Activated naive CD4-positive, alpha-beta T cell treated with anti-CD3 and anti-CD28 coated beads, Interleukin-2, amount 10 ng/mL, durations not matched to agents 7 days and 5 days (primary cell): Measurements from ENCODE around the gene WNK1.

ENCODE experiments used
- CTCF ChIA-PET: fragments of 350-600 bp; sonication (Branson Sonifier 250); formaldehyde crosslinking; loops from one replicate; lab custom pipeline; 2021; ENCODE audit warnings: antibody characterized with exemption; lab: Charles Lee
- DNase-seq: peaks from one replicate; pipeline ENCODE4 v3.0.0-alpha.2; 2020
- H3K27ac Mint-ChIP-seq: one replicate; pipeline ENCODE4 v1.8.0; 2021; ENCODE audit warnings: mild to moderate bottlenecking, moderate library complexity, mixed read lengths
- H3K27me3 Mint-ChIP-seq: one replicate; pipeline ENCODE4 v1.8.0; 2021; ENCODE audit warnings: mild to moderate bottlenecking, mixed read lengths
- H3K36me3 Mint-ChIP-seq: one replicate; pipeline ENCODE4 v1.8.0; 2021; ENCODE audit warnings: mixed read lengths
- H3K4me1 Mint-ChIP-seq: one replicate; pipeline ENCODE4 v1.8.0; 2021; ENCODE audit warnings: mixed read lengths
- H3K4me3 Mint-ChIP-seq: one replicate; pipeline ENCODE4 v1.8.0; 2021; ENCODE audit warnings: mild to moderate bottlenecking, moderate library complexity, mixed read lengths
- H3K9me3 Mint-ChIP-seq: one replicate; pipeline ENCODE4 v1.8.0; 2021; ENCODE audit warnings: mixed read lengths

WNK1 gene

DNA sequence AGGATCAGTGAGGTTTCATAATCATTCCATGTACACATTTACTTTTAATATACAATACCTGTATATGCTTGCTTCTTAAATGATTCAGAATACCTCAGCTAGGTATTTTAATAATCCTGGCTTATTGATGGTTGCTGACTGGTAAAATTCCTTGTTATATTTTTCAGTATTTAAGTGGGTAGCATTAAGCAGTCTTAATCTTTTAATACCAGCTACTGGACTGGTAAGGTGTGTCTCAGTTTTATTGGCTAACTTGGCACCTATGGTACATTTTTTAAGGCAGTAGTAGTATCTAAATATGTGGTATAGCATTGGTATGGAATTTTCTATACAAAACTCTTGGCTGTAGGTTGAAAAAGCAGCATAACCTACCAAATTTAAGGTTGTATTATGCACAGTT, 100.5 kb downstream of the WNK1 start:
- Mint-ChIP-seq H3K36me3 (peaks cover 29% of the 10 kb centered on the region), H3K4me3 (no peak overlapping the region), H3K4me1 (peaks cover 5% of the 10 kb centered on the region), H3K9me3 (no peaks in the 10 kb centered on the region), H3K27me3 (no peaks in the 10 kb centered on the region), H3K27ac (no peak overlapping the region)
- DNase-seq: no peak
- CTCF ChIA-PET: no interaction called here

DNA sequence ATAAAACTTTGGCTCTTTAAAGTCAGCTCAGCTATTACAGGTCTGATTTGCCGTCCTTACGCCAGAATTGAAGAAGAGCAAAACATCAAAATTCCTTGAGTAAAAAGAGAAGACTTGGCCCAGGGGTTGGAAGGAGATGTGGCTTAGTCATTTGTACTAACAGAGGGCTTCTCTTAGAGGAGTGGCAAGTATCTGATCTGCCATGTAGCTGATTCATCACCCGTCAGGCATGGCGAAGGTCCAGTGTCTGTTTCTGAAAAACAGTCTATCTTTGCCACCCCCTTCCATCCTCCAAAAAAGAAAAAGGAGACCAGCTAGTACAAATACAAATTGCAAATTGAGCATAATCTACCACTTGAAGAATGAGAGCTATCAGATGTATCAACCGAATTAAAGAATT, 105.2 kb downstream of the WNK1 start:
- no peak overlapping the region for H3K27ac Mint-ChIP-seq
- H3K4me3 Mint-ChIP-seq: no peak overlapping the region
- H3K4me1 Mint-ChIP-seq: peaks cover 3% of the 10 kb centered on the region
- DNase-seq: no peak
- H3K36me3 Mint-ChIP-seq: peaks cover 40% of the 10 kb centered on the region
- no peaks in the 10 kb centered on the region for H3K27me3 Mint-ChIP-seq
- CTCF ChIA-PET: interaction anchor here (0.6 to 0.8 kb wide), 2 partner anchors 278 to 290 kb away, joined by 3 read pairs; no protein-coding TSS in a partner anchor
- no peaks in the 10 kb centered on the region for H3K9me3 Mint-ChIP-seq

DNA sequence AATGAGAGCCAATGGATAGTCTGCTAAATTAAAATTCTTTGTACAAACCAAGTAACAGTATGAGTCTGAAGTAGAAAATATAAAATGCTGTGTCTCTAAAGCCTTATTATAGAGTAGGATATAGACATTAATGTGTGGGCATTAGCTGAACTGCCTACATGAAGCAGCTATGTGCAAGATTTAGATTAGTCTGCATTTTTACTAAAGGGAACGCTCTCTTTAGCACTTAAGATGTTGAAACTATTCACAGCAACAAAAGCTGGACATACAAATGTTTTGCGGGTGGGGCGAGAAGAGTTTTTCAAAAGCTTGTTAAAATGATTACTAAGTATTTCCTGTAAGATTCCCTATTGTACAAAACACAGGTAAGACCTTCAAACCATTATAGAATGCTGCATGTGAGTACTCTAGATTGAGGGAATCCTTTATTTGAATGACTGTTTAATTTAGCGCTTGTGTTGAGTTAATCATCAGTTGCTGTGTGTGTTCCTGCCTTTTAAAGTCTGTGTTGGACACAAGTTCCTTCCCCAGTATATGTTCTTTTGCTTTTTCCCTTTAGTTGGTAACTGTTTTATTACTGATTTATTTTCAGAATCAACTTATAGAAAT, 110.0 kb downstream of the WNK1 start:
- Mint-ChIP-seq H3K36me3 (peaks cover 54% of the 10 kb centered on the region), H3K4me1 (peaks cover 3% of the 10 kb centered on the region), H3K27ac (no peak overlapping the region), H3K4me3 (no peak overlapping the region), H3K9me3 (no peaks in the 10 kb centered on the region), H3K27me3 (no peaks in the 10 kb centered on the region)
- no peak for DNase-seq
- CTCF ChIA-PET: interaction anchor here (0.6 kb wide), 1 partner anchor 701 kb away, joined by 4 read pairs; no protein-coding TSS in a partner anchor

DNA sequence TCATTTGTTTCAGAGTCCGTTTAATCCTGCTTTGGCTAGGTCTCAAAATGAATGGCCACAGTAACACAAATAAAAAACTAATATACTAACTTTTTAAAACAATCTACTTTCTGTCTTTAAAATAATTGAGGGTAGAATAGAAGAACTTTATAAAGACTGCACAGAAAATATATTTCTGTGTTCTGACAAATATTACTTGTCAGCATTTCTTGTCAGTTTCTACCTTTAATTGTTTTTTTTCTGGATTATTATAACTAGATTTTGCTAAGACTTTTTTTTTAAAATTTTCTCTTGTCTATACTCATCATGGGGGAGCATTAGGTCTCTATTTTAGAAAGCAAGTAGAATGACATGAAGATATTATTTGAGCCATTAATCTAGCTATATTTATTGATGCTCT, 110.9 kb downstream of the WNK1 start:
- Mint-ChIP-seq H3K27ac (no peak overlapping the region), H3K4me1 (peaks cover 3% of the 10 kb centered on the region), H3K27me3 (no peaks in the 10 kb centered on the region), H3K36me3 (peaks cover 52% of the 10 kb centered on the region), H3K4me3 (no peak overlapping the region), H3K9me3 (no peaks in the 10 kb centered on the region)
- no peak for DNase-seq
- CTCF ChIA-PET: interaction anchor here (0.6 kb wide), 1 partner anchor 1532 kb away, joined by 3 read pairs; no protein-coding TSS in a partner anchor

DNA sequence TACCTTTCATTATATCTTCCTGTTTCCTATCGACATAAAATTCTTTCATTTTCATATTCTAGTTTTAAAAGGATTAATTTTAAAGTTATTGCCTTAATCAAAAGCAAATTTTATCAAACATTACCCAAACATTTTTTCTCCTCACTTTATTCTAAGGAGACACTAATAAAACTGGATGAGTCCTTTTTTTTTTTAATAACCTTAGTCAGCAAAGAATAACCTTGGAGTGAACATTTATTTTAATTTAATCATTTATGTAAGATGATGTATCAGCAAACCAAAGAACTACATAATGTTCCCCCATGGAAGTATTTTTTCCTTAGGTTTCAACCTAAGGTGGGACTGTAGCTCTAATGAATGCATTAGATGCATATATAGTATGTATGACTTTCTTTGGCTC, 113.2 kb downstream of the WNK1 start:
- Mint-ChIP-seq H3K4me1 (peaks cover 10% of the 10 kb centered on the region), H3K27ac (no peak overlapping the region), H3K9me3 (no peaks in the 10 kb centered on the region), H3K36me3 (peaks cover 50% of the 10 kb centered on the region), H3K4me3 (no peak overlapping the region), H3K27me3 (no peaks in the 10 kb centered on the region)
- CTCF ChIA-PET: no interaction called here
- no peak for DNase-seq

DNA sequence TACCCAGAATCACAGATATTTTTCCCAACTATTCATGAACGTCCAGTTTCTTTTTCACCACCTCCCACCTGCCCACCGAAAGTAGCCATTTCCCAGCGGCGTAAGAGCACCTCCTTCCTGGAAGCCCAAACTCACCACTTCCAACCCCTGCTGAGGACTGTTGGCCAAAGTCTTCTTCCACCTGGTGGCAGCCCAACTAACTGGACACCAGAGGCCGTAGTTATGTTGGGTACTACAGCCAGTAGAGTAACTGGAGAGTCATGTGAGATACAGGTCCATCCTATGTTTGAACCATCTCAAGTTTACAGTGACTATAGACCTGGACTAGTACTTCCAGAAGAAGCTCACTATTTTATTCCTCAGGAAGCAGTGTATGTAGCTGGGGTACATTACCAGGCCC, 115.5 kb downstream of the WNK1 start:
- peaks cover 13% of the 10 kb centered on the region for H3K4me1 Mint-ChIP-seq
- H3K27me3 Mint-ChIP-seq: no peaks in the 10 kb centered on the region
- CTCF ChIA-PET: no interaction called here
- no peaks in the 10 kb centered on the region for H3K9me3 Mint-ChIP-seq
- no peak overlapping the region for H3K27ac Mint-ChIP-seq
- H3K4me3 Mint-ChIP-seq: no peak overlapping the region
- peaks cover 35% of the 10 kb centered on the region for H3K36me3 Mint-ChIP-seq
- DNase-seq: no peak

DNA sequence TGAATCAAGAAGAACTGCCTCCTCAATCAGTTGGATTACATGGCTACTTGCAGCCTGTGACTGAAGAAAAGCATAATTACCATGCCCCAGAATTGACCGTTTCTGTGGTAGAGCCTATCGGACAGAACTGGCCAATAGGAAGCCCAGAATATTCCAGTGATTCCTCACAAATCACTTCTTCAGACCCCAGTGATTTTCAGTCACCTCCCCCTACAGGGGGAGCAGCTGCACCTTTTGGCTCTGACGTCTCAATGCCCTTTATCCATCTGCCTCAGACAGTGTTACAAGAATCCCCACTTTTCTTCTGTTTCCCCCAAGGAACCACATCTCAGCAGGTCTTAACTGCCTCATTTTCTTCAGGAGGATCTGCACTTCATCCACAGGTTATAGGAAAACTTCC, 116.3 kb downstream of the WNK1 start:
- Mint-ChIP-seq H3K4me3 (no peak overlapping the region), H3K27me3 (no peaks in the 10 kb centered on the region), H3K4me1 (peaks cover 13% of the 10 kb centered on the region), H3K9me3 (no peaks in the 10 kb centered on the region), H3K27ac (no peak overlapping the region), H3K36me3 (peaks cover 36% of the 10 kb centered on the region)
- no peak for DNase-seq
- CTCF ChIA-PET: no interaction called here

DNA sequence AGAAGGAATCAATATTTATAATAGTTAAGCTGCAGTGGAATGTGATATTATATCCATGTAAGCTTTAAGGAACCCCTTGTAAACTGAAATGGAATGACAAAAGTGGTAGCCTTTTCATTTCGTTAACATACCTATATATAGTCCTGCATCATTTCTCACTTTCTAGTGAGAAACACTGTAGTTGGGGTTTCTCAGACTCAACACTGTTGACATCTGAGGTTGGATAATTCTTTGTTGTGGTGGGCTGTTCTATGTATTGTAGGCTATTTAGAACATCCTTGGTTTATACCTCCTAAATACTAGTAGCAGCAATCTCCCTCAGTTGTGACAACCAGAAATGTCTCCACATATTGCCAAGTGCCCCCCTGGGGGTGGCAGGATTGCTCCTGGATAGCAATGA, 118.0 kb downstream of the WNK1 start:
- Mint-ChIP-seq H3K36me3 (peaks cover 32% of the 10 kb centered on the region), H3K27ac (no peak overlapping the region), H3K27me3 (no peaks in the 10 kb centered on the region), H3K9me3 (no peaks in the 10 kb centered on the region), H3K4me3 (no peak overlapping the region), H3K4me1 (peaks cover 13% of the 10 kb centered on the region)
- no peak for DNase-seq
- CTCF ChIA-PET: interaction anchor here (0.9 to 1.6 kb wide), 2 partner anchors 9 to 16 kb away, joined by 3 to 4 read pairs; no protein-coding TSS in a partner anchor

DNA sequence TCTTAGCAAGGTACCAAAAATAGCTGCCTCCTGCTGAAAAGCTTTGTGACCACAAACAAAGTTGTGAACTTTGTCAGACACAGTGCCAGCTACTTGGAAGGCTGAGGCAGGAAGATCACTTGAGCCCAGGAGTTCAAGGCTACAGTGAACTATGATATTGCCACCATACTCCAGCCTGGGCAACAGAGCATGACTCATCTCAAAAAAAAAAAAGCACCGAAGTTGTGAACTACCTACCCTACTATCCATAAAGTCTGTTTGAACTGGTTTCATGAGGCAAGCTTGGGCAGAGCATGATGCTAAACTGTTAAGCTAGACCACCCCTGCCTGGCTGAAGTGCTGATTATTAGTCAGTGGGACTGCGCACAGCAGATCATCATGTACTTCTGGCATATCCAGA, 121.6 kb downstream of the WNK1 start:
- H3K27me3 Mint-ChIP-seq: no peaks in the 10 kb centered on the region
- no peak overlapping the region for H3K4me3 Mint-ChIP-seq
- no peak overlapping the region for H3K27ac Mint-ChIP-seq
- H3K36me3 Mint-ChIP-seq: peaks cover 23% of the 10 kb centered on the region
- peaks cover 13% of the 10 kb centered on the region for H3K4me1 Mint-ChIP-seq
- H3K9me3 Mint-ChIP-seq: no peaks in the 10 kb centered on the region
- no peak for DNase-seq
- CTCF ChIA-PET: no interaction called here

DNA sequence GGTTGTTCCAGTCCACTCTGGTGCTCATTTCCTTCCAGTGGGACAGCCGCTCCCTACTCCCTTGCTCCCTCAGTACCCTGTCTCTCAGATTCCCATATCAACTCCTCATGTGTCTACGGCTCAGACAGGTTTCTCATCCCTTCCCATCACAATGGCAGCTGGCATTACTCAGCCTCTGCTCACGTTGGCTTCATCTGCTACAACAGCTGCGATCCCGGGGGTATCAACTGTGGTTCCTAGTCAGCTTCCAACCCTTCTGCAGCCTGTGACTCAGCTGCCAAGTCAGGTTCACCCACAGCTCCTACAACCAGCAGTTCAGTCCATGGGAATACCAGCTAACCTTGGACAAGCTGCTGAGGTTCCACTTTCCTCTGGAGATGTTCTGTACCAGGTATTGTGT, 127.3 kb downstream of the WNK1 start:
- no peaks in the 10 kb centered on the region for H3K9me3 Mint-ChIP-seq
- DNase-seq: no peak
- no peaks in the 10 kb centered on the region for H3K4me1 Mint-ChIP-seq
- peaks cover 41% of the 10 kb centered on the region for H3K36me3 Mint-ChIP-seq
- H3K27ac Mint-ChIP-seq: no peak overlapping the region
- no peak overlapping the region for H3K4me3 Mint-ChIP-seq
- no peaks in the 10 kb centered on the region for H3K27me3 Mint-ChIP-seq
- CTCF ChIA-PET: interaction anchor here (1.1 kb wide), 1 partner anchor 10 kb away, joined by 4 read pairs; no protein-coding TSS in a partner anchor

DNA sequence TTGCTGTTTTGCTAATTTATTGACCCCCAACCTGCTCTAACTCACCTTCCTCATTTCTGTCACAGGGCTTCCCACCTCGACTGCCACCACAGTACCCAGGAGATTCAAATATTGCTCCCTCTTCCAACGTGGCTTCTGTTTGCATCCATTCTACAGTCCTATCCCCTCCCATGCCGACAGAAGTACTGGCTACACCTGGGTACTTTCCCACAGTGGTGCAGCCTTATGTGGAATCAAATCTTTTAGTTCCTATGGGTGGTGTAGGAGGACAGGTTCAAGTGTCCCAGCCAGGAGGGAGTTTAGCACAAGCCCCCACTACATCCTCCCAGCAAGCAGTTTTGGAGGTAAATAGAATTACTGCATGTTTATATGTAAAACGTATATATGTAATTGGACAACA, 128.3 kb downstream of the WNK1 start:
- Mint-ChIP-seq H3K27ac (no peak overlapping the region), H3K36me3 (peaks cover 51% of the 10 kb centered on the region), H3K4me1 (no peaks in the 10 kb centered on the region)

DNA sequence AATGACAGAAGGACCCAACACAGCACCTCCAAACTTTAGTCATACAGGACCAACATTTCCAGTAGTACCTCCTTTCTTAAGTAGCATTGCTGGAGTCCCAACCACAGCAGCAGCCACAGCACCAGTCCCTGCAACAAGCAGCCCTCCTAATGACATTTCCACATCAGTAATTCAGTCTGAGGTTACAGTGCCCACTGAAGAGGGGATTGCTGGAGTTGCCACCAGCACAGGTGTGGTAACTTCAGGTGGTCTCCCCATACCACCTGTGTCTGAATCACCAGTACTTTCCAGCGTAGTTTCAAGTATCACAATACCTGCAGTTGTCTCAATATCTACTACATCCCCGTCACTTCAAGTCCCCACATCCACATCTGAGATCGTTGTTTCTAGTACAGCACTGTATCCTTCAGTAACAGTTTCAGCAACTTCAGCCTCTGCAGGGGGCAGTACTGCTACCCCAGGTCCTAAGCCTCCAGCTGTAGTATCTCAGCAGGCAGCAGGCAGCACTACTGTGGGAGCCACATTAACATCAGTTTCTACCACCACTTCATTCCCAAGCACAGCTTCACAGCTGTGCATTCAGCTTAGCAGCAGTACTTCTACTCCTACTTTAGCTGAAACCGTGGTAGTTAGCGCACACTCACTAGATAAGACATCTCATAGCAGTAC, 132.5 kb downstream of the WNK1 start:
- Mint-ChIP-seq H3K36me3 (peaks cover 61% of the 10 kb centered on the region), H3K4me1 (no peaks in the 10 kb centered on the region), H3K4me3 (no peak overlapping the region), H3K27ac (no peak overlapping the region), H3K9me3 (no peaks in the 10 kb centered on the region), H3K27me3 (no peaks in the 10 kb centered on the region)
- no peak for DNase-seq
- CTCF ChIA-PET: no interaction called here

More for the DNA sequence above, 128.3 kb downstream of the WNK1 start:
- H3K9me3 Mint-ChIP-seq: no peaks in the 10 kb centered on the region
- H3K27me3 Mint-ChIP-seq: no peaks in the 10 kb centered on the region
- no peak overlapping the region for H3K4me3 Mint-ChIP-seq
- CTCF ChIA-PET: no interaction called here
- DNase-seq: no peak

DNA sequence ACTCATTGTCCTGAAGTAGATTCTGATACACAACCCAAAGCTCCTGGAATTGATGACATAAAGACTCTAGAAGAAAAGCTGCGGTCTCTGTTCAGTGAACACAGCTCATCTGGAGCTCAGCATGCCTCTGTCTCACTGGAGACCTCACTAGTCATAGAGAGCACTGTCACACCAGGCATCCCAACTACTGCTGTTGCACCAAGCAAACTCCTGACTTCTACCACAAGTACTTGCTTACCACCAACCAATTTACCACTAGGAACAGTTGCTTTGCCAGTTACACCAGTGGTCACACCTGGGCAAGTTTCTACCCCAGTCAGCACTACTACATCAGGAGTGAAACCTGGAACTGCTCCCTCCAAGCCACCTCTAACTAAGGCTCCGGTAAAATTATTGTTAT, 133.3 kb downstream of the WNK1 start:
- no peak overlapping the region for H3K4me3 Mint-ChIP-seq
- no peak for DNase-seq
- CTCF ChIA-PET: no interaction called here
- H3K36me3 Mint-ChIP-seq: peaks cover 60% of the 10 kb centered on the region
- no peaks in the 10 kb centered on the region for H3K4me1 Mint-ChIP-seq
- H3K27ac Mint-ChIP-seq: no peak overlapping the region
- H3K9me3 Mint-ChIP-seq: no peaks in the 10 kb centered on the region
- no peaks in the 10 kb centered on the region for H3K27me3 Mint-ChIP-seq

DNA sequence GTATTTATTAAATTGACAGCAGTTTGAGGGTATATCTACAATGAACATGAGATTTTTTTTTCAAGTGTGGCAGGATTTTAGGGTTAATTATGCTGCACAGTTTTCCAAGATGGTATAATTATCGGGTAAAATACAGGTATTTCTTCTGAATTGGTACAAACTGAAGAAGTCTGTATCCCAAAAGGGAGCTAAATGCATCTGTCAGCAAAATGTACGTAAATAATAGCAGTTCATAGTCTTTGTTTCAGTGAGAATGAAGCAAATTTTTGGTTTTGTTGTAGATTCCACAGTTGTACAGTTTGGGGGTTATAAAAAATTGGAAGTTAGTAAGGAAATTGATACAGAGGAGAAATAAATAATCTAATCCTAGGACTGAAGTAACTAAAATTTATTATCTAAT, 133.8 kb downstream of the WNK1 start:
- Mint-ChIP-seq H3K4me1 (no peaks in the 10 kb centered on the region), H3K36me3 (peaks cover 60% of the 10 kb centered on the region), H3K27ac (no peak overlapping the region), H3K9me3 (no peaks in the 10 kb centered on the region), H3K27me3 (no peaks in the 10 kb centered on the region), H3K4me3 (no peak overlapping the region)
- DNase-seq: no peak
- CTCF ChIA-PET: interaction anchor here (0.8 kb wide), 1 partner anchor 32 kb away, joined by 3 read pairs; no protein-coding TSS in a partner anchor

DNA sequence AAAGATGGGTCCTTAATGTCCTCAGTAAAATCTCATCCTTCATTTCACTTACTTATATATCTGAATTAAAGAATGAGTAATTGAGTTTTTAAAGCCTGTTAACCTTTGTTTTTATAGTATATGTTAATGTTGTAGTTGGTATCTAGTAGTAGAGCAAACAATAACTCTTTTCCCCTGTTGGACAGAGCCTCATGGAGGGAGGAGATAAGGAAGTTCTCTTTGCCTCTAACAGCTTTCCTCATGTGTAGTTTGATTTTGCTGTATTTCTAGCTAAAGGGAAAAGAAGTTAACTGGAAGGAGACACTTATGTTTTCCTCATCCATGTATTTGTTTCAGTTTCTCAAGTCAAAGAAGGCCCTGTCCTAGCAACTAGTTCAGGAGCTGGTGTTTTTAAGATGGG, 141.8 kb downstream of the WNK1 start:
- no peaks in the 10 kb centered on the region for H3K9me3 Mint-ChIP-seq
- no peak for DNase-seq
- no peak overlapping the region for H3K4me3 Mint-ChIP-seq
- peaks cover 48% of the 10 kb centered on the region for H3K36me3 Mint-ChIP-seq
- no peaks in the 10 kb centered on the region for H3K4me1 Mint-ChIP-seq
- H3K27ac Mint-ChIP-seq: no peak overlapping the region
- CTCF ChIA-PET: interaction anchor here (0.8 to 1.2 kb wide), 2 partner anchors 55 to 325 kb away, joined by 3 read pairs; partner anchors contain the start of gene RAD52
- no peaks in the 10 kb centered on the region for H3K27me3 Mint-ChIP-seq
